ENCODE results near the gene ROBO1.

DNA sequence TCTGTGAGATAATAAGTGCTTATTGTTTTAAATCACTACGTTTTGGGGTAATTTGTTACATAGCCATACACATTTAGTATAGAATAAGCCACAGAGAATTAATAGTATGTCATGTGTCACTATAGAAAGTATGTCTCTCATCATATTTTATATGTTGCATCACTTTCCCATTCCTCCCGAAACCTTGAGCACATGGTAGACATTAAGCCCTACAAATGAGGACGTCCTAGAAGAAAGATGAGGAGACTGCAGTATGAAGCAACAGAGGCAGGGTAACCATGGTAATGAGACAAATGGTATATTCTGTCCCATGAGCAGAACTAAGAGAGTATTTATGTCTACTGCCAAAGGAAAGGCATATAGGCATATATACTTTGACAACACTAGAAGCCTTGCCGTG, 720.2 kb downstream of the ROBO1 start:
- TF ChIP-seq, protein P1, sequence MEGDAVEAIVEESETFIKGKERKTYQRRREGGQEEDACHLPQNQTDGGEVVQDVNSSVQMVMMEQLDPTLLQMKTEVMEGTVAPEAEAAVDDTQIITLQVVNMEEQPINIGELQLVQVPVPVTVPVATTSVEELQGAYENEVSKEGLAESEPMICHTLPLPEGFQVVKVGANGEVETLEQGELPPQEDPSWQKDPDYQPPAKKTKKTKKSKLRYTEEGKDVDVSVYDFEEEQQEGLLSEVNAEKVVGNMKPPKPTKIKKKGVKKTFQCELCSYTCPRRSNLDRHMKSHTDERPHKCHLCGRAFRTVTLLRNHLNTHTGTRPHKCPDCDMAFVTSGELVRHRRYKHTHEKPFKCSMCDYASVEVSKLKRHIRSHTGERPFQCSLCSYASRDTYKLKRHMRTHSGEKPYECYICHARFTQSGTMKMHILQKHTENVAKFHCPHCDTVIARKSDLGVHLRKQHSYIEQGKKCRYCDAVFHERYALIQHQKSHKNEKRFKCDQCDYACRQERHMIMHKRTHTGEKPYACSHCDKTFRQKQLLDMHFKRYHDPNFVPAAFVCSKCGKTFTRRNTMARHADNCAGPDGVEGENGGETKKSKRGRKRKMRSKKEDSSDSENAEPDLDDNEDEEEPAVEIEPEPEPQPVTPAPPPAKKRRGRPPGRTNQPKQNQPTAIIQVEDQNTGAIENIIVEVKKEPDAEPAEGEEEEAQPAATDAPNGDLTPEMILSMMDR (conservative IDR thresholded peaks at IDR 0.05; ENCODE audit: low read depth, low read length) = no peak
- no peak for TF ChIP-seq EZH2phosphoT487 (IDR thresholded peaks at IDR 0.05; ENCODE audit: borderline replicate concordance, low read length)

Measured in PC-3 (cell line).